ENCODE measurements around the gene DYNC2H1. TPM values are rescaled to one million over a fixed set of nuclear protein-coding genes. Genes with fewer than 3 reads are reported as not detected.
A peak's percentile ranks its signal among the peaks of the same experiment; 100 is the strongest.

DYNC2H1 gene
- total RNA-seq, 6 experiments from 2014 or later, result 10.9 to 14.0 (median 12.3) TPM

GRCh38 chr11:103448966-103449365 is 339.7 kb downstream of the DYNC2H1 start:
- Mint-ChIP-seq H3K27me3 (ENCODE audit: insufficient read depth) (no peaks in the 10 kb centered on the region), H3K4me3 (no peak overlapping the region), H3K27ac (no peak overlapping the region), H3K4me1 (ENCODE audit: low read depth) (peaks cover 26% of the 10 kb centered on the region), H3K9me3 (no peaks in the 10 kb centered on the region), H3K36me3 (ENCODE audit: low read depth) (no peaks in the 10 kb centered on the region)
- TF ChIP-seq CTCF (IDR thresholded peaks at IDR 0.05), result no peak
- no peak for DNase-seq

GRCh38 chr11:103450241-103450640 is 341.0 kb downstream of the DYNC2H1 start:
- no peak for TF ChIP-seq CTCF (IDR thresholded peaks at IDR 0.05)
- no peaks in the 10 kb centered on the region for H3K36me3 Mint-ChIP-seq (ENCODE audit: low read depth)
- H3K9me3 Mint-ChIP-seq, result no peaks in the 10 kb centered on the region
- H3K4me1 Mint-ChIP-seq (ENCODE audit: low read depth), result peaks cover 26% of the 10 kb centered on the region
- no peak overlapping the region for H3K27ac Mint-ChIP-seq
- DNase-seq, result no peak
- no peak overlapping the region for H3K4me3 Mint-ChIP-seq
- H3K27me3 Mint-ChIP-seq (ENCODE audit: insufficient read depth), result no peaks in the 10 kb centered on the region

- Mint-ChIP-seq H3K27me3 (ENCODE audit: insufficient read depth) (no peaks in the 10 kb centered on the region), H3K4me1 (ENCODE audit: low read depth) (peaks cover 26% of the 10 kb centered on the region), H3K9me3 (no peaks in the 10 kb centered on the region), H3K4me3 (no peak overlapping the region), H3K27ac (no peak overlapping the region), H3K36me3 (ENCODE audit: low read depth) (no peaks in the 10 kb centered on the region)
- DNase-seq, result no peak
- TF ChIP-seq CTCF (IDR thresholded peaks at IDR 0.05), result no peak
Observed at GRCh38 chr11:103453126-103453525, 343.9 kb downstream of the DYNC2H1 start.

- H3K9me3 Mint-ChIP-seq, result no peaks in the 10 kb centered on the region
- H3K4me3 Mint-ChIP-seq, result no peak overlapping the region
- TF ChIP-seq CTCF (IDR thresholded peaks at IDR 0.05), result no peak
- H3K27ac Mint-ChIP-seq, result no peak overlapping the region
- no peaks in the 10 kb centered on the region; the same call in 1 of the 2 replicates for H3K27me3 Mint-ChIP-seq (ENCODE audit: insufficient read depth)
- no peak for DNase-seq
- no peaks in the 10 kb centered on the region for H3K36me3 Mint-ChIP-seq (ENCODE audit: low read depth)
- H3K4me1 Mint-ChIP-seq (ENCODE audit: low read depth), result peaks cover 26% of the 10 kb centered on the region
Observed at GRCh38 chr11:103453915-103454709, 344.9 kb downstream of the DYNC2H1 start.

- H3K4me3 Mint-ChIP-seq, result no peak overlapping the region
- peaks cover 9% of the 10 kb centered on the region for H3K4me1 Mint-ChIP-seq (ENCODE audit: low read depth)
- no peaks in the 10 kb centered on the region for H3K36me3 Mint-ChIP-seq (ENCODE audit: low read depth)
- no peak overlapping the region for H3K27ac Mint-ChIP-seq
- peak; percentile 55 for TF ChIP-seq CTCF (IDR thresholded peaks at IDR 0.05)
- DNase-seq, result no peak
- H3K27me3 Mint-ChIP-seq (ENCODE audit: insufficient read depth), result no peaks in the 10 kb centered on the region
- no peaks in the 10 kb centered on the region for H3K9me3 Mint-ChIP-seq
Observed at GRCh38 chr11:103464420-103464819, 355.2 kb downstream of the DYNC2H1 start.

Measured in HFFc6 (cell line).